ENCODE data around the gene SPACA9. TPM values are rescaled to one million over a fixed set of nuclear protein-coding genes. Genes with fewer than 3 reads are reported as not detected.

Gene SPACA9
- total RNA-seq, 4 donors from 2014 or later: 8.7 to 10.3 (median 9.9) TPM

DNA sequence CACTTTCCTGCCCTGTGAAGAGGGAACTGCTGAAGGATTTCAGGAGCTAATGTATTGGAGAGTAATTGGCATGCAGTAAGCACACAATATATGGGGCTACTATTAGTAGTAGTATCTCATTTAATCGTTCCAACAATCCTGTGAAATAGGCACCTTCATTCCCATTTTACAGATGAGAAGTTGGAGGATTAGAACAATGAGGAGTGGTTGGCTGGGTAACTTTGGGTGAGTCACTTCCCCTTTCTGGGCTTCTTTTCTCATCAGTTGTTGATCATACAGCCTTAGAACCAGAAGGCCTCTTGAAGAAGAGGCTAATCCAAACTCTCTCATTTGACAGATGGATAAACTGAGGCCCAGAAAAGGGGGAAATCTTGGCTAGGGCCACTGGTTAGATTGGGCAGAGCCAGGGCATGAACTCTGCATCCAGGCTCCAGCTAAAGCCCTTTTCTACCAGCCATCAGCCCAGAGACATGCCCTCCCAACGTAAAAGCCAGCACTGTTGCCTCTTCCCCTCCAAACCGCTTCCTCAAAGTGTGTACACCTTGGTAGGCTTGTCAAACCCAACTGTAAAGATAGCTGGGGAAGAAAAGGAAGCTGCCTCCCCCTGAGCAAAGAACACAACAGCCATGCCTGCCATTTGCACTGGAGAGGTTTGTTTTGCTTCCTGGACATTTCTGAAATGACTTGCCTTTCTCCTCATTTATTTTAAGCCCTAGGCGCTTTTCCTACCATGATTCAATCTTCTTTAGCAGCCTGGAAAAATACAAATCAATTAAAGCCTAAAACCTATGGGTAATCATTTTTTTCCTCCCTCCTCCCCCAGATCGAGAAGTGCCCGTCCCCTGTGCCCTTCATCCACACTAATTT, 992 bp downstream of the SPACA9 start:
- no peak for TF ChIP-seq POLR2AphosphoS5 (IDR thresholded peaks at IDR 0.05)
- WGBS: 80% methylated on average over 6 of the region's 6 CpGs
- H3K36me3 ChIP-seq: peaks cover 8% of the 10 kb centered on the region
- H3K4me1 ChIP-seq: peaks cover 32% of the 10 kb centered on the region
- peak overlapping the region; percentile 94 for H3K4me3 ChIP-seq
- H3K9me3 ChIP-seq: no peaks in the 10 kb centered on the region
- H3K27me3 ChIP-seq: no peaks in the 10 kb centered on the region
- H3K27ac ChIP-seq: peak overlapping the region; percentile 93
- no peak for DNase-seq (ENCODE audit: low spot score in 2 of 2)

GRCh38 chr9:132880324-132880661, 1.6 kb downstream of the SPACA9 start:
- 41% methylated on average over 7 of the region's 7 CpGs for WGBS
- no peaks in the 10 kb centered on the region for H3K9me3 ChIP-seq
- H3K4me1 ChIP-seq: peaks cover 32% of the 10 kb centered on the region
- no peak overlapping the region for H3K4me3 ChIP-seq
- no peak for DNase-seq (ENCODE audit: low spot score in 2 of 2)
- H3K27ac ChIP-seq: peak overlapping the region; percentile 93
- TF ChIP-seq POLR2A (IDR thresholded peaks at IDR 0.05) (no peak), POLR2AphosphoS5 (IDR thresholded peaks at IDR 0.05) (no peak), EP300 (IDR thresholded peaks at IDR 0.05) (no peak)
- TF ChIP-seq, protein P1, sequence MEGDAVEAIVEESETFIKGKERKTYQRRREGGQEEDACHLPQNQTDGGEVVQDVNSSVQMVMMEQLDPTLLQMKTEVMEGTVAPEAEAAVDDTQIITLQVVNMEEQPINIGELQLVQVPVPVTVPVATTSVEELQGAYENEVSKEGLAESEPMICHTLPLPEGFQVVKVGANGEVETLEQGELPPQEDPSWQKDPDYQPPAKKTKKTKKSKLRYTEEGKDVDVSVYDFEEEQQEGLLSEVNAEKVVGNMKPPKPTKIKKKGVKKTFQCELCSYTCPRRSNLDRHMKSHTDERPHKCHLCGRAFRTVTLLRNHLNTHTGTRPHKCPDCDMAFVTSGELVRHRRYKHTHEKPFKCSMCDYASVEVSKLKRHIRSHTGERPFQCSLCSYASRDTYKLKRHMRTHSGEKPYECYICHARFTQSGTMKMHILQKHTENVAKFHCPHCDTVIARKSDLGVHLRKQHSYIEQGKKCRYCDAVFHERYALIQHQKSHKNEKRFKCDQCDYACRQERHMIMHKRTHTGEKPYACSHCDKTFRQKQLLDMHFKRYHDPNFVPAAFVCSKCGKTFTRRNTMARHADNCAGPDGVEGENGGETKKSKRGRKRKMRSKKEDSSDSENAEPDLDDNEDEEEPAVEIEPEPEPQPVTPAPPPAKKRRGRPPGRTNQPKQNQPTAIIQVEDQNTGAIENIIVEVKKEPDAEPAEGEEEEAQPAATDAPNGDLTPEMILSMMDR (IDR thresholded peaks at IDR 0.05): no peak
- peaks cover 8% of the 10 kb centered on the region for H3K36me3 ChIP-seq
- no peaks in the 10 kb centered on the region for H3K27me3 ChIP-seq

DNA sequence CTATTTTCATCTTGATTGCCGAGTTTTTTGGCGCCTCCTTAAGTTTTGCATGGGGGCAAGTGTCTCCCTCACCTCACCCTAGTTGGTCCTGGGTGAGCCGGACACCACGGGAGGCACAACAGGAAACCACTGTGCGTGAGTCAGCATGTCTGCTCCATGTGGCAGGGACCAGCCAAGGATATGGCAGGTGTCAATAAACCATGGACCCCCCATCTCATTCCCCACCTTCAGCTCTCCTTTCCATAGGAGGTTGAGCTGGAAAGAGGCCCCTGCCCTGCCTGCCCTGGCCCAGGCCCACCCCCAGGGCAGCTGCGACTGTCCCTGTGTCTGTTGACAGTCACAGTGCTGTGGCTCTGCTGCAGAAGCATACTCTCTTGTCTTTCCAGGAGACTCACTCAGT, 3.1 kb downstream of the SPACA9 start:
- Histone ChIP-seq H3K27me3 (no peaks in the 10 kb centered on the region), H3K4me1 (peaks cover 32% of the 10 kb centered on the region), H3K36me3 (peaks cover 8% of the 10 kb centered on the region), H3K4me3 (no peak overlapping the region), H3K27ac (no peak overlapping the region), H3K9me3 (no peaks in the 10 kb centered on the region)
- TF ChIP-seq, protein P1 (IDR thresholded peaks at IDR 0.05): no peak
- TF ChIP-seq EP300 (IDR thresholded peaks at IDR 0.05) (no peak), POLR2A (IDR thresholded peaks at IDR 0.05) (no peak), POLR2AphosphoS5 (IDR thresholded peaks at IDR 0.05) (no peak)
- WGBS: 71% methylated on average over 3 of the region's 6 CpGs
- no peak for DNase-seq (ENCODE audit: low spot score in 2 of 2)

GRCh38 chr9:132882616-132883015, 3.9 kb downstream of the SPACA9 start:
- DNase-seq (ENCODE audit: low spot score in 2 of 2): no peak
- Histone ChIP-seq H3K27me3 (no peaks in the 10 kb centered on the region), H3K4me3 (no peak overlapping the region), H3K4me1 (peaks cover 26% of the 10 kb centered on the region), H3K27ac (no peak overlapping the region), H3K36me3 (peaks cover 14% of the 10 kb centered on the region), H3K9me3 (no peaks in the 10 kb centered on the region)
- TF ChIP-seq, protein P1 (IDR thresholded peaks at IDR 0.05): no peak
- TF ChIP-seq EP300 (IDR thresholded peaks at IDR 0.05) (no peak), POLR2A (IDR thresholded peaks at IDR 0.05) (no peak), POLR2AphosphoS5 (IDR thresholded peaks at IDR 0.05) (no peak)
- WGBS: 91% methylated on average over 6 of the region's 6 CpGs

- H3K36me3 ChIP-seq: peaks cover 24% of the 10 kb centered on the region
- H3K4me3 ChIP-seq: no peak overlapping the region
- H3K27me3 ChIP-seq: no peaks in the 10 kb centered on the region
- 92% methylated on average over 26 of the region's 27 CpGs for WGBS
- no peaks in the 10 kb centered on the region for H3K9me3 ChIP-seq
- no peak for DNase-seq (ENCODE audit: low spot score in 2 of 2)
- H3K4me1 ChIP-seq: peaks cover 19% of the 10 kb centered on the region
- TF ChIP-seq POLR2AphosphoS5 (IDR thresholded peaks at IDR 0.05) (no peak), EP300 (IDR thresholded peaks at IDR 0.05) (no peak), POLR2A (IDR thresholded peaks at IDR 0.05) (no peak)
- TF ChIP-seq, protein P1 (IDR thresholded peaks at IDR 0.05): no peak
- H3K27ac ChIP-seq: no peak overlapping the region
Measured at GRCh38 chr9:132883349-132884294, 4.9 kb downstream of the SPACA9 start.

All from suprapubic skin (tissue), 4 donors.